A549 (cell line): ENCODE measurements around the gene KCNA3. TPM values are rescaled to one million over a fixed set of nuclear protein-coding genes. Genes with fewer than 3 reads are reported as not detected.

Experiments used
- ATAC-seq, 2 experiments: fragments of 200-7000 bp in 1 of 2; fragments of >200 bp in 1 of 2; cut with Nextera tagmentation in 1 of 2; cut with Tn5 transposase in 1 of 2; 3 replicates each; pipeline versions ENCODE4 v1.8.0 to v1.9.1; 2018 to 2020; ENCODE audit warnings: mild to moderate bottlenecking in 1 of 2, moderate library complexity in 1 of 2
- CTCF ChIA-PET: fragments of 300-600 bp; sonication (Branson Sonifier 250); formaldehyde crosslinking; extraction: SDS; loops from one replicate; lab custom pipeline; 2021; ENCODE audit warnings: antibody characterized with exemption, inconsistent platforms; lab: Yijun Ruan, JAX
- POLR2A ChIA-PET: fragments of 350-600 bp; formaldehyde crosslinking; extraction: SDS; loops from one replicate; lab custom pipeline; 2021; ENCODE audit warnings: antibody characterized with exemption, inconsistent platforms; lab: Yijun Ruan, JAX
- DNase-seq, 2 experiments: peaks; one replicate each; pipeline versions ENCODE4 v3.0.0 to v3.0.0-alpha.2; 2011 to 2016; ENCODE audit warnings: low read depth in 1 of 2, low spot score in 1 of 2
- FAIRE-seq: peaks from 2 replicates; lab custom pipeline; 2011; peaks lifted over from hg19 to GRCh38; lab: Jason Lieb, UNC
- H3K27ac ChIP-seq, 2 experiments: fragments of >200 bp; sonication (Bioruptor Twin); formaldehyde crosslinking; 3 replicates each; pipeline ENCODE4 v1.5.1; 2016 to 2017
- H3K4me1 ChIP-seq: fragments of >200 bp; sonication (Bioruptor Twin); formaldehyde crosslinking; 3 replicates; pipeline ENCODE4 v1.6.1; 2016
- H3K4me2 ChIP-seq: fragments of >200 bp; sonication (Bioruptor Twin); formaldehyde crosslinking; 3 replicates; pipeline ENCODE4 v1.6.1; 2016
- H3K4me3 ChIP-seq: fragments of >200 bp; sonication (Bioruptor Twin); formaldehyde crosslinking; 3 replicates; pipeline ENCODE4 v1.5.1; 2016
- H3K9me3 ChIP-seq: fragments of >200 bp; sonication (Bioruptor Twin); formaldehyde crosslinking; 3 replicates; pipeline ENCODE4 v1.6.1; 2016
- CHD4 ChIP-seq: fragments of 200-600 bp; sonication (generic); IDR thresholded peaks from 2 replicates; pipeline ENCODE4 v1.6.1; 2016; ENCODE audit warnings: antibody characterized with exemption, mild to moderate bottlenecking, borderline replicate concordance
- HES2 ChIP-seq: fragments of >200 bp; sonication (Bioruptor Twin); formaldehyde crosslinking; IDR thresholded peaks from 2 replicates; pipeline ENCODE4 v1.6.1; 2016
- HEYL ChIP-seq: fragments of 250-450 bp; sonication (Bioruptor Pico); IDR thresholded peaks from 2 replicates; pipeline ENCODE4 v1.8.0; 2021; ENCODE audit warnings: mild to moderate bottlenecking, moderate library complexity
- HOXA7 ChIP-seq: fragments of 250-450 bp; sonication (Bioruptor Pico); IDR thresholded peaks from 2 replicates; pipeline ENCODE4 v1.5.0; 2020; ENCODE audit warnings: mild to moderate bottlenecking, moderate library complexity
- HOXB13 ChIP-seq: fragments of 250-450 bp; sonication (Bioruptor Pico); IDR thresholded peaks from 2 replicates; pipeline ENCODE4 v1.5.0; 2020; ENCODE audit warnings: low read depth, mild to moderate bottlenecking, moderate library complexity
- KDM5A ChIP-seq: fragments of 200-600 bp; sonication (generic); IDR thresholded peaks from 2 replicates; pipeline ENCODE4 v1.6.1; 2016; ENCODE audit warnings: antibody characterized with exemption, mild to moderate bottlenecking
- NFE2L2 ChIP-seq: fragments of 150-350 bp; conservative IDR thresholded peaks from 2 replicates; pipeline ENCODE4 v1.6.1; 2014; ENCODE audit warnings: low read length
- NPAS2 ChIP-seq: fragments of 250-450 bp; sonication (Bioruptor Pico); IDR thresholded peaks from 2 replicates; pipeline ENCODE4 v1.8.0; 2022; ENCODE audit warnings: mild to moderate bottlenecking, moderate library complexity, borderline replicate concordance
- PBX3 ChIP-seq: IDR thresholded peaks from 2 replicates; pipeline ENCODE4 v1.6.1; 2012
- RAD21 ChIP-seq, 2 experiments: fragments of >200 bp in 1 of 2; sonication (Bioruptor Twin) in 1 of 2; formaldehyde crosslinking in 1 of 2; IDR thresholded peaks in 1 of 2; conservative IDR thresholded peaks in 1 of 2; 2 replicates in 1 of 2; 3 replicates in 1 of 2; pipeline ENCODE4 v1.6.1; 2012 to 2018; ENCODE audit warnings: inconsistent platforms in 1 of 2
- RARB ChIP-seq: fragments of 250-450 bp; sonication (Bioruptor Pico); IDR thresholded peaks from 2 replicates; pipeline ENCODE4 v1.8.0; 2021; ENCODE audit warnings: mild to moderate bottlenecking, moderate library complexity
- RCOR1 ChIP-seq: fragments of 150-350 bp; IDR thresholded peaks from 2 replicates; pipeline ENCODE4 v1.6.1; 2014; ENCODE audit warnings: antibody characterized with exemption, low read length, low read depth
- RFX5 ChIP-seq: fragments of 450-650 bp; IDR thresholded peaks from 2 replicates; pipeline ENCODE4 v1.7.1; 2014; ENCODE audit warnings: antibody characterized with exemption, mild to moderate bottlenecking, moderate library complexity
- RNF2 ChIP-seq: fragments of 200-600 bp; sonication (generic); IDR thresholded peaks from 2 replicates; pipeline ENCODE4 v1.6.1; 2016; ENCODE audit warnings: low read depth, mild to moderate bottlenecking, antibody characterized with exemption, moderate library complexity, borderline replicate concordance
- ZFP36 ChIP-seq: fragments of 450-650 bp; IDR thresholded peaks from 2 replicates; pipeline ENCODE4 v1.6.1; 2014; ENCODE audit warnings: borderline replicate concordance; ENCODE audit not compliant: partially characterized antibody
- WGBS: methylation state at CpG from one replicate; pipeline ENCODE4 v1.1.6; 2017; ENCODE audit errors: missing lambda C conversion rate; 5-methylcytosine and 5-hydroxymethylcytosine counted together
- polyA plus RNA-seq, 4 experiments: library from polyadenylated mRNA; depleted of rRNA in 3 of 4; stranded (reverse); fragments of >200 nt; fragmentation: RNase III in 1 of 4; extraction: RNeasy Plus Mini Kit Qiagen cat#74134 plus additional on column Dnase treatment in 1 of 4; gene quantifications; 2 replicates in 3 of 4; 3 replicates in 1 of 4; pipeline ENCODE4 v1.2.3, GENCODE V29; 2011 to 2017
- TF ChIP-seq, protein P1 (sequence below): fragments of 250-450 bp; sonication (Bioruptor Pico); IDR thresholded peaks from 2 replicates; pipeline ENCODE4 v1.5.0; 2021; ENCODE audit warnings: mild to moderate bottlenecking, moderate library complexity, borderline replicate concordance
- TF ChIP-seq, protein P2 (sequence below): fragments of 450-650 bp; IDR thresholded peaks from 2 replicates; pipeline ENCODE4 v1.6.1; 2014; ENCODE audit warnings: antibody characterized with exemption
- TF ChIP-seq, protein P3 (sequence below): fragments of 150-350 bp; IDR thresholded peaks from 2 replicates; pipeline ENCODE4 v1.6.1; 2014; ENCODE audit warnings: low read depth, mild to moderate bottlenecking, low read length
- TF ChIP-seq, protein P4 (sequence below): IDR thresholded peaks from 2 replicates; pipeline ENCODE4 v1.6.1; 2012

The KCNA3 gene
- polyA plus RNA-seq, 2 of the 4 experiments (the other 2 are of a cell fraction), result not detected

DNA sequence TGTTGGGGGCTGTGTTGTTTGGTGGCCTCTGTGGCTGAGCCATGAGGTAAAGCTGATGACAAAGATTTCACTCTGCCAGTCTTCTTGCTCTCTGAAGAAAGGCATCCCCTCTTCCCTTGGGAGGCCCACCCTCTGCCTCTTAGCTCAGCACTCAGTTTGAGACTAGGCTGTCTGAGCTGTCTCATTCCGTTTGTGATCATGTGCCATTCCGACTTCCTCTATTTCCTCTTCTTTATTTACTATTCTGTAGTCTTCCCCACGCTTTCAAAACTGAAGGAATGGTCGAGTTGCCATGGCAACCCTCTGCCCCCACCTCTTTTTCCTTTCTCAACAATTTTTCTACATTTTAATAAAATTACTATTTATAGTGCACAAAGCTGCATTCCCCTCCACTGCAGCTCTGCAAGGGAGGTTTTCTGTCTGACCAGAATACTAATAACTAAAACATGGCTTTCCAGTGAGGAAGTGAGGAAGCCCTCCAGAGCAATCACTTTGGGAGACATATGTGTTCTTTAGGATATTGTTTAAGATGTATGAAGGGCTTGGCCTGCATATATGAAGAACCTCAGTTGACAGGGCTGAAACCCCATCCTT is 30.8 kb downstream of the KCNA3 start:
- Histone ChIP-seq H3K4me3 (no peak overlapping the region), H3K9me3 (no peaks in the 10 kb centered on the region), H3K4me1 (no peaks in the 10 kb centered on the region), H3K27ac (no peak overlapping the region), H3K4me2 (no peak overlapping the region)
- no peak for FAIRE-seq
- no peak for DNase-seq
- WGBS, result 13% methylated on average over 4 of the region's 4 CpGs
- no peak for ATAC-seq
- POLR2A ChIA-PET, result no interaction called here
- CTCF ChIA-PET, result interaction anchor here (0.9 kb wide), 1 partner anchor 24 kb away, joined by 3 read pairs; no protein-coding TSS in a partner anchor
- no peak for TF ChIP-seq NFE2L2
- TF ChIP-seq HEYL (CRISPR knock-in tag), result no peak
- TF ChIP-seq, protein P1, sequence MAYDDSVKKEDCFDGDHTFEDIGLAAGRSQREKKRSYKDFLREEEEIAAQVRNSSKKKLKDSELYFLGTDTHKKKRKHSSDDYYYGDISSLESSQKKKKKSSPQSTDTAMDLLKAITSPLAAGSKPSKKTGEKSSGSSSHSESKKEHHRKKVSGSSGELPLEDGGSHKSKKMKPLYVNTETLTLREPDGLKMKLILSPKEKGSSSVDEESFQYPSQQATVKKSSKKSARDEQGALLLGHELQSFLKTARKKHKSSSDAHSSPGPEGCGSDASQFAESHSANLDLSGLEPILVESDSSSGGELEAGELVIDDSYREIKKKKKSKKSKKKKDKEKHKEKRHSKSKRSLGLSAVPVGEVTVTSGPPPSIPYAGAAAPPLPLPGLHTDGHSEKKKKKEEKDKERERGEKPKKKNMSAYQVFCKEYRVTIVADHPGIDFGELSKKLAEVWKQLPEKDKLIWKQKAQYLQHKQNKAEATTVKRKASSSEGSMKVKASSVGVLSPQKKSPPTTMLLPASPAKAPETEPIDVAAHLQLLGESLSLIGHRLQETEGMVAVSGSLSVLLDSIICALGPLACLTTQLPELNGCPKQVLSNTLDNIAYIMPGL, result no peak
- no peak for TF ChIP-seq RAD21 (conservative IDR thresholded peaks at IDR 0.05 in 1 of 2, IDR thresholded peaks at IDR 0.05 in 1 of 2)
- TF ChIP-seq RFX5, result no peak
- no peak for TF ChIP-seq PBX3
- no peak for TF ChIP-seq NPAS2 (CRISPR knock-in tag)
- TF ChIP-seq, protein P2, sequence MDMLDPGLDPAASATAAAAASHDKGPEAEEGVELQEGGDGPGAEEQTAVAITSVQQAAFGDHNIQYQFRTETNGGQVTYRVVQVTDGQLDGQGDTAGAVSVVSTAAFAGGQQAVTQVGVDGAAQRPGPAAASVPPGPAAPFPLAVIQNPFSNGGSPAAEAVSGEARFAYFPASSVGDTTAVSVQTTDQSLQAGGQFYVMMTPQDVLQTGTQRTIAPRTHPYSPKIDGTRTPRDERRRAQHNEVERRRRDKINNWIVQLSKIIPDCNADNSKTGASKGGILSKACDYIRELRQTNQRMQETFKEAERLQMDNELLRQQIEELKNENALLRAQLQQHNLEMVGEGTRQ, result no peak
- TF ChIP-seq, protein P3, sequence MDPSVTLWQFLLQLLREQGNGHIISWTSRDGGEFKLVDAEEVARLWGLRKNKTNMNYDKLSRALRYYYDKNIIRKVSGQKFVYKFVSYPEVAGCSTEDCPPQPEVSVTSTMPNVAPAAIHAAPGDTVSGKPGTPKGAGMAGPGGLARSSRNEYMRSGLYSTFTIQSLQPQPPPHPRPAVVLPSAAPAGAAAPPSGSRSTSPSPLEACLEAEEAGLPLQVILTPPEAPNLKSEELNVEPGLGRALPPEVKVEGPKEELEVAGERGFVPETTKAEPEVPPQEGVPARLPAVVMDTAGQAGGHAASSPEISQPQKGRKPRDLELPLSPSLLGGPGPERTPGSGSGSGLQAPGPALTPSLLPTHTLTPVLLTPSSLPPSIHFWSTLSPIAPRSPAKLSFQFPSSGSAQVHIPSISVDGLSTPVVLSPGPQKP, result no peak
- no peak for TF ChIP-seq ZFP36
- TF ChIP-seq KDM5A, result no peak
- no peak for TF ChIP-seq HES2
- no peak for TF ChIP-seq HOXB13
- no peak for TF ChIP-seq HOXA7 (CRISPR knock-in tag)
- TF ChIP-seq, protein P4, sequence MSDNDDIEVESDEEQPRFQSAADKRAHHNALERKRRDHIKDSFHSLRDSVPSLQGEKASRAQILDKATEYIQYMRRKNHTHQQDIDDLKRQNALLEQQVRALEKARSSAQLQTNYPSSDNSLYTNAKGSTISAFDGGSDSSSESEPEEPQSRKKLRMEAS, result no peak
- no peak for TF ChIP-seq RCOR1
- TF ChIP-seq RARB (CRISPR knock-in tag), result no peak
- no peak for TF ChIP-seq CHD4

GRCh38 chr1:110639724-110640386 is 34.9 kb downstream of the KCNA3 start:
- no peak overlapping the region for H3K4me2 ChIP-seq
- peak in 1 of 2 experiments; percentile 20 for DNase-seq
- no peaks in the 10 kb centered on the region for H3K9me3 ChIP-seq
- no peaks in the 10 kb centered on the region for H3K4me1 ChIP-seq
- CTCF ChIA-PET, result interaction anchor here (1.3 kb wide), 2 partner anchors 20 to 21 kb away, joined by 3 to 5 read pairs; no protein-coding TSS in a partner anchor
- TF ChIP-seq NFE2L2, result peak; percentile 58; the same call in 1 of the 2 replicates
- no peak for TF ChIP-seq RNF2
- no peak overlapping the region for H3K27ac ChIP-seq
- POLR2A ChIA-PET, result no interaction called here
- no peak for FAIRE-seq
- peak in 1 of 2 experiments; percentile 44; a peak in 2 of 6 replicates for ATAC-seq
- H3K4me3 ChIP-seq, result no peak overlapping the region
- WGBS, result 14% methylated on average over 2 of the region's 2 CpGs
